Uterus (tissue), 2 donors: ENCODE data around the gene GSE1.

ENCODE experiments used
- CTCF ChIP-seq, 4 experiments: fragments of 200-600 bp in 2 of 4; fragments of 450-650 bp in 2 of 4; sonication (generic) in 2 of 4; IDR thresholded peaks; one replicate each; pipeline ENCODE4 v1.5.1; 2016 to 2019; ENCODE audit warnings: antibody characterized with exemption in 4 of 4, mild to moderate bottlenecking in 2 of 4, moderate library complexity in 1 of 4
- POLR2A ChIP-seq, 2 donors: fragments of 450-650 bp; IDR thresholded peaks; one replicate each; pipeline ENCODE4 v1.6.1; 2016; ENCODE audit warnings: antibody characterized with exemption in 2 of 2, mild to moderate bottlenecking in 1 of 2, moderate library complexity in 1 of 2

GRCh38 chr16:85676466-85676865 is 63.3 kb downstream of the GSE1 start:
- TF ChIP-seq POLR2A (IDR thresholded peaks at IDR 0.05) = no peak
- TF ChIP-seq CTCF (IDR thresholded peaks at IDR 0.05) = no peak
